HG02678 (cell line): ENCODE measurements around the gene TTYH2.
A peak's percentile ranks its signal among the peaks of the same experiment; 100 is the strongest.

Source experiments
- ATAC-seq: cut with Tn5 transposase; IDR thresholded peaks from one replicate; pipeline ENCODE4 v1.9.1; 2021; ENCODE audit warnings: mild to moderate bottlenecking, moderate library complexity; ENCODE audit not compliant: unreplicated experiment

Gene TTYH2

DNA sequence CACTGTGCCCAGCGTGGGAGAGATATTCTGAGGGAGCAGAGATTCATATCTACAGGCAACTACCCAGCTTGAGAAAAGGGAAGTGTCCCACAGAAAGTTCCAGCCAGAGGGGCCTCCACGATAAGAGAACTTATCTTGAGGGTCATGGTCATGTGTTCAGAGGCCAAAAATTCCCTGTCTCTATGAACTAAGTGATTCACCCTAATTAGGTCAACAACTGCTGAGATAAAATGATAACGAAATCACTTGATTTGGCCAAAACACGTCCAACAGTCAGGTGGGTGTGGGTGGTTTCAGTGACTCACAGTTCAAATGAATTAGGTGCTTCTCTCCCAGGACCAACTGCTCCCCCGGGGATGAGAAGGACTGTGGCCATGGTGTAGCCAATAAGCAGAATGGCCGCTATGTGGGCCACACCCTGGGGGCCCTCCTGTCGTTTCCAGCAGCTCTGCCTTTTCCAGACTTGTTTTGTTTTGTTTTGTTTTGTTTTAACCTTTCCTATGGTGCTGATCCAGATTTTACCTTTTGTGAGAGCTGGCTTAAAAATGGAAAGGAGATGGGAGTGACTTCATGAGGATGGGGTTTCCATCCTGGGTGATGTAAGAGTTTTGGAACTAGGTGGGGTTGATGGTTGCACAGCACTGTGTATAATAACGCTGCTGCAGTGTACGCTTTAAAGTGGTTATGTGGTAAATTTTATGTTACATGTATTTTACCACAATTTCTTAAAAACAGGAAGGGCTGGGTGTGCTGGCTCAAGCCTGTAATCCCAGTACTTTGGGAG lies 69.4 kb downstream of the TTYH2 start:
- no peak for ATAC-seq

DNA sequence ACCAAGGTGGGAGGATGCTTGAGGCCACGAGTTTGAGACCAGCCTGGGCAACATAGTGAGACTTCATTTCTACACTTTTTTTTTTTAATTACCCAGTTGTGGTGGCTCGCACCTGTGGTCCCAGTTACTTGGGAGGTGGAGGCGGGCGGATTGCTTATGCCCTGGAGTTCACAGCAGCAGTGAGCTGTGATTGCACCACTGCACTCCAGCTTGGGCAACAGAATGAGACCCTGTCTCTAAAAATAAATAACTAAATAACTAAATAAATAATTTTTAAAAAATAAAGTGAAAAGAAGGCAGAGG lies 70.0 kb downstream of the TTYH2 start:
- no peak for ATAC-seq

- no peak for ATAC-seq
These were observed 73.7 kb downstream of the TTYH2 start for GRCh38 chr17:74287031-74287602.

DNA sequence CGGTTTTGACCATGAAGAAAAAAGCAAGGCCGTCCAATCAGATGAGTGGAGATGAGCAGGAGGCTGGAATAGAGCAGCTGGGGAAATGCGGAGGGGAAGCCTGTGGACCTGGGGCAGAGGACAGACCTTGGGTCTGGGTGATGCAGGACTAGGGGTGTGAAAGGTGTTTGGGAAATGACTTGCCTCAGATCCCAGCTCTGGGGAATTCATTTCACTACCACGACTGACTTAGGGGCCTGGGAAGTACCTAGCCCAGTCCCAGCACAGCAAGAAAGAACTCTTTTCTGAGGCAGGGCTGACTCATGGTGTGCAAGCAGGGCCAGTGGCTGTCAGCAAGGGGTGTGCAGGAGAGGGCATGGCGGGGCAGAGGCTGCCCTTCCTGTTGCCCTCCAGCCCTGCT lies 75.4 kb downstream of the TTYH2 start:
- peak; percentile 52 for ATAC-seq

DNA sequence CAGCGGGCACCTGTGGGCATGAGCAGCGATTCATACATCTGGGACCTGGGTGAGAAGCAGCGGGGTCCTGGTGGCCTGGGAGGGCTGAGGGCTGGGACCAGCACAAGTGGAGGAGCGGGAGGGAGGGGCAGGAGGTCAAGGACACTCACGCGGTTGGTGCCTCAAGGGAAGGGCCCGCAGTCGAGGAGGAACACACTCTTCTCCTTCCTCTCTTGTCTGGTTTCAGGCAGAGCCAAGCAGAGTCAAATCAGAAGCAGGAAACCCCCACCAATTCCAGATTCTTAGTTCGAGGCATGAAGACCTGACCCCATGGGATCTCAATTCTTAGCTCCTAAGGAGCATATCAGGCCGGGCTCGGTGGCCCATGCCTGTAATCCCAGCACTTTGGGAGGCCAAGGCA lies 76.3 kb downstream of the TTYH2 start:
- ATAC-seq = no peak

GRCh38 chr17:74290340-74290739 lies 77.0 kb downstream of the TTYH2 start:
- ATAC-seq = no peak

DNA sequence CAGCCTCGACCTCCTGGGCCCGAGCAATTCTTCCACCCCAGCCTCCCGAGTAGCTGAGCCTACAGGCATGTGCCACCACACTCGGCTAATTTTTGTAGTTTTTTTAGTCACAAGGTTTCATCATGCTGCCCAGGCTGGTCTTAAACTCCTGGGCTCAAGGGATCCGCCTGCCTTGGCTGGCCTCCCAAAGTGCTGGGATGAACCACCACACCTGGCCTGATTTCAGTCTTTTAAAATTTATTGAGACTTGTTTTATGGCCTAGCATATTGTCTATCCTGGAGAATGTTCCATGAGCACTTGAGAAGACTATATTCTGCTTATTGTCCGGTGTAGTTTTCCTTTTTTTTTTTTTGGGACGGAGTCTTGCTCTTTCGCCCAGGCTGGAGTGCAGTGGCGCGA lies 79.1 kb downstream of the TTYH2 start:
- no peak for ATAC-seq

DNA sequence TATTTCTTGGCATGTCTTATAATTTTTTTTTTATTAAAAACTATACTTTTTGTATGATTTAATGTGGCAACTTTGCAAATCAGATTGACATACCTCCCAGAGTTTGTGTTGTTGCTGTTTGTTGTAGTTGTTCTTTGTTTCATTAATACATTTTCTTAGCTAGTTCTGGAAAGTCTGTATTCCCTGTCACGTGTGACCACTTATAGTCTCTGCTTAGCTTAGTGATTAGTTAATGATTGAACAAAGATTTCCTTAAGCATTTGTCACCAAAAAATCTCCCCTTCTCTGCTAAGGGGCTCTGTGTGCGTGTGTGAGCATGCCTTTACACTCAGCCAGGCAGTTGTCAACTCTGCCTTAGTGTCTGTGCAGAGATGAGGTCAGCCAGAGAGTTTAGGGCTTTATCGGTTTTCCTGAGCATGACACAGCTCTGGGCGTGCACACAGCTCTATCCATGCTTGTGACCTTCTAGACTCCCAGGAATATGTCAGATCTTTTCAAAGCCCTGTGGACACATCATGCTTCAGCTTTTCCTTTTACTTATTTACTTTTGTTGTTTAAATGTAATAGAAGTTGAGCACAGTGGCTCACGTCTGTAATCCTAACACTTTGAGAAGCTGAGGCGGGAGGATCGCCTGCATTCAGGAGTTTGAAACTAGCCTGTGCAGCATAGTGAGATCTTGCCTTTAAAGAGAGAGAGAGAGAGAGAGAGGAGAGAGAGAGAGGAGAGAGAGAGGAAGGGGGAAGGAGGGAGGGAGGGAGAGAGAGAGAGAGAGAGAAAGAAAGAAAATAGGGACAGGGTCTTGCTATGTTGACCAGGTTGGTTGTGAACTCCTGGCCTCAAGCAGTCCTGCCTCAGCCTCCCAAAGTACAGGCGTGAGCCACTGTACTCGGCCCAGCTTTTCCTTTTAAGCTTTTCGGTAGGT lies 82.5 kb downstream of the TTYH2 start:
- ATAC-seq = no peak

GRCh38 chr17:74296548-74296936 lies 83.2 kb downstream of the TTYH2 start:
- no peak for ATAC-seq

GRCh38 chr17:74297941-74298340 lies 84.6 kb downstream of the TTYH2 start:
- no peak for ATAC-seq

- no peak for ATAC-seq
These were observed 85.4 kb downstream of the TTYH2 start for GRCh38 chr17:74298778-74299177.

DNA sequence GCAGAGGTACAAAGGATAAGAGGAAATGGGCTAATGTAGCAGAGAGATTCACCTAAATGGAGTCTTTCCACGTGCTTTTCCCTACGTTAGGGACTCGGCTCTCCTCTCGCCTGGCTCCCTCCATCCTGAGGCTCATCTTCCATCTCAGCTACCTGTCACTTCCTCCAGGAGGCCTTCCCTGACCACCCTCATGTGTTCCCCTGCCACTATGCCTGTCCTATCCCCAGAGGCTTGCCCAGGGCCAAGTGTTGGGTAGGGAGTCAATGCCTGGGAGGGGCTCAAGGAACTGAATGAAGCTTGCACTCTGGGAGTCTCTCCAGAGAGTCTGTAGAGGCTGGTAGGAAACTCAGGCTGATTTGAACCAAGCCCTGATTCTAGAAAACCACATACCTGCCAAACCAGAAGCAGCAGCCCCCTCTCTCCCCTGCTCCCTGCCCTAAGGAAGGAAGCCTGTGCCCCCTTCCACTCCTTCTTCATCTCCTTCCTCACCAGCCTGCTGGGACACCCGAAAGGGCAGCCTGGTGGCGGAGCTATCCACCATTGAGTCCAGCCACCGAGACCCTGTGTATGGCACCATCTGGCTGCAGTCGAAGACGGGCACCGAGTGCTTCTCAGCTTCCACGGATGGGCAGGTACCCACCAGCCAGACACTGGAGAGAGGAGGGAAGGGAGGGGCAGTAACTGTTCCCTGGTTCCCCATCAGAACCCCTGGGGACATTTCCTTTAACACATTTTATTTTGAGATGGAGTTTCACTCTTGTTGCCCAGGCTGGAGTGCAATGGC lies 86.0 kb downstream of the TTYH2 start:
- no peak for ATAC-seq

- ATAC-seq = no peak
These were observed 89.9 kb downstream of the TTYH2 start for GRCh38 chr17:74303305-74303704.

- ATAC-seq = no peak
These were observed 90.8 kb downstream of the TTYH2 start for GRCh38 chr17:74304184-74304583.

DNA sequence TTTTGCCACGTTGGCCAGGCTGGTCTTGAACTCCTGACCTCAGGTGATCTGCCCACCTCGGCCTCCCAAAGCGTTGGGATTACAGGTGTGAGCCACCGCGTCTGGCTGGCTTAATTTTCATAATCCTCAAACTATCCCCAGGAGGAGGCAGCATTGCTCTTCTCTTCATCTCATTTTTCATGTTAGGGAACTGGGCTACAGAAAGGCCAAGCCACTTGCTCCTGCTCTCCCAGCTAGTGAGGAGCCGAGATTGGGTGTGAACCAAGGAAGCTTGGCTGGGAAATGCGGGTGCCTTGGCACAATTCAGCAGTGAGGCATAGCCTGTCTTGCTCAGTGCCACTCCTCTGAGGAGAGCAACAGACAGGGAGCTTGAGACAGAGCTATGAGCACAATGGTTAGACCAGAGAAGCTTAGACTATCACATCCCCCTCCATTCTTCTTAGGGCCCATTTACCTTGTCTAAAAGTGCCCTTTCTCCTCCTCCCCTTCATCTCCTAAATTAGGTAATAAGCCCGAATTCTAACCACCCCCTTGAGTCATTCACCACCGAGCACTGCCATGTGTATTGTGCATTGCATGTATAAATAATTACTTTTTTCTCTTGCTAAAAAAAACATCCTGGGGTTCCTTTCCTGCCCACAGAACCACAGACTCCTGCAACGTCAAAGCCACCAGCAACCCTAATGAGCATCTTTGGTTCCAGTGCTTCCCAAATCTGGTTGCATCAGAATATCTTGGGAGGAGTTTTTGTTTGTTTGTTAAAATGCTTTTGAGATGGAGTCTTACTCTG lies 92.7 kb downstream of the TTYH2 start:
- no peak for ATAC-seq

- no peak for ATAC-seq
These were observed 94.8 kb downstream of the TTYH2 start for GRCh38 chr17:74307984-74308773.

DNA sequence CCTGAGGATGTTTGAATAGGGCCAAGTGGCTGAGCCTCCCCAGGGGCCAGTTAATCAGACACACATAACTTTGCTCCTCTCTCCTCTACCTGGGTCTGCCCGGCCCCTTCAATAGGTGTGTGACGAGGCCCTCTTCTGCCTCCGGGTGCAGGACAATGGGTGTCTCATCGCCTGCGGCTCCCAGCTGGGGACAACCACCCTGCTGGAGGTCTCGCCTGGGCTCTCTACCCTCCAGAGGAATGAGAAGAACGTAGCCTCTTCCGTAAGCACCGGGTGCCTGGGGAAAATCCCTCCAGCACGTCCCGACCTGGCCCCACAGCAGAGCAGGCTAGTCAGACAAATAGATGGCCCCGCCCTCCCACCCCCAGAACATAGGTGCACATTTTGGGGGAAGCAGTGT lies 96.5 kb downstream of the TTYH2 start:
- ATAC-seq = no peak
